GM10266 (cell line): ENCODE data around the gene RRM1.

Experiments
- DNase-seq: peaks from one replicate; pipeline ENCODE4 v3.0.0; 2012; ENCODE audit errors: extremely low spot score
- TF ChIP-seq, protein P1 (sequence below): IDR thresholded peaks from 2 replicates; pipeline ENCODE4 v1.5.1; 2012; ENCODE audit warnings: mild to moderate bottlenecking, low read depth; ENCODE audit not compliant: control insufficient read depth, insufficient read depth; ENCODE audit errors: missing control alignments

RRM1 gene

GRCh38 chr11:4059424-4059823 is 35.2 kb upstream of the RRM1 start:
- TF ChIP-seq, protein P1, sequence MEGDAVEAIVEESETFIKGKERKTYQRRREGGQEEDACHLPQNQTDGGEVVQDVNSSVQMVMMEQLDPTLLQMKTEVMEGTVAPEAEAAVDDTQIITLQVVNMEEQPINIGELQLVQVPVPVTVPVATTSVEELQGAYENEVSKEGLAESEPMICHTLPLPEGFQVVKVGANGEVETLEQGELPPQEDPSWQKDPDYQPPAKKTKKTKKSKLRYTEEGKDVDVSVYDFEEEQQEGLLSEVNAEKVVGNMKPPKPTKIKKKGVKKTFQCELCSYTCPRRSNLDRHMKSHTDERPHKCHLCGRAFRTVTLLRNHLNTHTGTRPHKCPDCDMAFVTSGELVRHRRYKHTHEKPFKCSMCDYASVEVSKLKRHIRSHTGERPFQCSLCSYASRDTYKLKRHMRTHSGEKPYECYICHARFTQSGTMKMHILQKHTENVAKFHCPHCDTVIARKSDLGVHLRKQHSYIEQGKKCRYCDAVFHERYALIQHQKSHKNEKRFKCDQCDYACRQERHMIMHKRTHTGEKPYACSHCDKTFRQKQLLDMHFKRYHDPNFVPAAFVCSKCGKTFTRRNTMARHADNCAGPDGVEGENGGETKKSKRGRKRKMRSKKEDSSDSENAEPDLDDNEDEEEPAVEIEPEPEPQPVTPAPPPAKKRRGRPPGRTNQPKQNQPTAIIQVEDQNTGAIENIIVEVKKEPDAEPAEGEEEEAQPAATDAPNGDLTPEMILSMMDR = no peak
- DNase-seq = no peak

GRCh38 chr11:4060182-4060923 is 34.2 kb upstream of the RRM1 start:
- no peak for DNase-seq
- TF ChIP-seq, protein P1 = no peak

- TF ChIP-seq, protein P1 = no peak
- DNase-seq = no peak
Observed at GRCh38 chr11:4061700-4062099, 32.9 kb upstream of the RRM1 start.

GRCh38 chr11:4063348-4063747 is 31.3 kb upstream of the RRM1 start:
- TF ChIP-seq, protein P1 = no peak

DNA sequence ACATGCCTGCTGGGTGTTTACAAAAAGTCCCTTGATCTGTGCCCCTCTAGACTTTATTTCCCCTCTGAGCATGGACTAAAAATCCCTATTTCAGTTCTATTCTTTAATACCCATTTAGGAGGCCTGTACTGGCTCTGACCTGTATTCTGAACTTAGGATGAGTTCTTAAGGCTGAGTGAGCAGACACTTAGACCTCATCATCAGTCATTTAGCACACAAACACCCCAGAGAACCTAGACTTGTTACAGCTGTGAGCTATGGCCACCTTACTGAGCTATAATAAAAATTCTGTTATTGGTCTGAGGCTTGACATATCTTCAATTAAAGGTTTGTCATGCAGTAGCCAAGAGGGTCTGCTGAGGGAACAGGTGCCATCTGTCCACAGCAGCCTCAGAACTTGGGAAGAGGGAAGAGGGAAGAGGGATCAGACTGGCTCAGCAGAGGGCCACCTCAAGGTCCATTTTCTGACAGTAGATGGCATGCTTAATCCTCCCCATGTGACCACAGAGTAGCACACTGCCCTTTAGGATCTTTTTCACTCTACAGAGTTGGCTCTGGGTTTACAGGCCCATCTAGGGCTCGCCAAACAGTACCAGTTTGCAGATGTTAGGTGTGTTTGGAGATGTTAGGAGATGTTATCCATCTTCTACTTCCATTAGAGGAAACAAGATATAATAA is 30.2 kb upstream of the RRM1 start:
- TF ChIP-seq, protein P1 = no peak
- no peak for DNase-seq

More at GRCh38 chr11:4063348-4063747, 31.3 kb upstream of the RRM1 start:
- no peak for DNase-seq

- no peak for DNase-seq
- TF ChIP-seq, protein P1 = no peak
Observed at GRCh38 chr11:4065086-4065485, 29.5 kb upstream of the RRM1 start.
